HL-60/S4 treated with phorbol 12-myristate 13-acetate at 8.2 ng/mL for 4 days and 3 days (cell line): Measurements from ENCODE around the gene KBTBD13.

Source experiments
- in situ Hi-C: fragments of 300-500 bp; cut with MboI; formaldehyde crosslinking; loops from 2 replicates; pipeline ENCODE4 v1.15.0; 2022; ENCODE audit warnings: low sequenced_read_pairs

The KBTBD13 gene

DNA sequence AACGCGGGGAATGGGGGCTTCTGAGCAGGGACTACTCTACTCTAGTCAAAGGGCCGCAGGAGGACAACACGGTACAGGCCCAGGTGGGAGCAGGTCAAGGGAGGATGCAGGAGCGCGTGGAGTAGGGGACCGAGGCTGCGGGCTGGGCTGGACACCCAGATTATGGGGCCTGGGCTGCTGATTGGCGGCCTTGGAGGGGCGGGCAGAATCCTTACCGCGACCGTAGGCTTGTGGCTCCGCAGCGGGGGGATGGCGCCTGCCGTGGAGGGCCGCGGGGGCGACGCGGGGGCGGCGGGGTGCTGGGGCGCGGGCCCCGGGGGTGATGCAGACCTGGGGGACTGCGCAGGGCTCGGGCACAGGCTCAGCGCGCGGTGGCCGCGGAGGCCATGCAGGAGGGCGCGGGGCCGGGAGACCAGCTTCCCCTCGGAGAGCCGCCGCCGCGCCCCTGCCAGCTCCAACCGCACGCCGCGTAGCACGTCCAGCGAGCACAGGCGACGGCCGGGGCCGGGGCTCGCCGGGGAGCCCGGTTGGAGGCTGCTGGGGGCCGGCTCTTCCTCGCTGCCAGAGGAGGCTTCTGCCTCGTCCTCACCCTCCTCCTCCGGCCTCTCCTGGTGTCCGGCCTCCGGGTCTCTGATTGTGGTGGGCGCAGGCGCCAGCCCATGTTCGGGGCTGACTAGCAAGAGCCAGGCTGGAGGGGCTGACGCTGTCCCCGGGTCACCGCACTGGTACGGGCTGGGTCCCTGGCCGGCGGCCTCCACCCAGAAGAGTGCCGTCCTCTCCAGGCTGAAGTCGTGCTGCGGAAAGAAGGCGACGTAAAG, 25.6 kb downstream of the KBTBD13 start:
- in situ Hi-C loops: no loop called here

DNA sequence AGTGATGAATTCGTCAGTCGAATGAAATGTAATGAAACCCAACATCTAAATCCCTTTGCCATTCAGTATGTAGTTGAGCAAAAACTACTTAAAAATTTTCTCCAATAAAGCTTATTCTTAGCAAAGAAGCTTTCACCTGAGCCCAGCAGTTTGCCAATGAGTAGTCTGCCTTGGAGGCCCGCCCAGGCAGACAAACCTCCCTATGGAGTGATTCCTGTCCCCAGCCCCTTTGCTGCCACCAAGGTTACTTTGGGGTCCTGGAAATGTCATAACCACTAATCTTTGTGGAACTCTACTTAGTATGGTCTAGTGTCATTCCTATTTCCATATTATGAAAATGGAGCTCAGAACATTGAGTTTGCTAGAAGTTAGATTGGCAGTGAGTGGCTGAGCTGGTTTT, 26.4 kb downstream of the KBTBD13 start:
- in situ Hi-C loops: no loop called here

DNA sequence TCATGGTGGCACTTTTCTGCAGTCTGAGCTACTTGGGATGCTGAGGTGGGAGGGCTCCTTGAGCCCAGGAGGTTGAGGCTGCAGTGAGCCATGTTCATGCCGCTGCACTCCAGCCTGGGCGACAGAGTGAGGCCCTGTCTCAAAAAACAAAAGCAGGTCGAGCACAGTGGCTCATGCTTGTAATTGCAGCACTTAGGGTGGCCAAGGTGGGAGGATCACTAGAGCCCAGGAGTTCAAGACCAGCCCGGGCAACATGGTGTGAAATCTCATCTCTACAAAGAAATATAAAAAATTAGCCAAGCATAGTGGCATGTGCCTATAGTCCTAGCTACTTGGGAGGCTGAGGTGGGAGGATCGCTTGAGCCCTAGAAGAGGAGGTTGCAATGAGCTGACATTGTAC, 28.5 kb downstream of the KBTBD13 start:
- in situ Hi-C loops: no loop called here

DNA sequence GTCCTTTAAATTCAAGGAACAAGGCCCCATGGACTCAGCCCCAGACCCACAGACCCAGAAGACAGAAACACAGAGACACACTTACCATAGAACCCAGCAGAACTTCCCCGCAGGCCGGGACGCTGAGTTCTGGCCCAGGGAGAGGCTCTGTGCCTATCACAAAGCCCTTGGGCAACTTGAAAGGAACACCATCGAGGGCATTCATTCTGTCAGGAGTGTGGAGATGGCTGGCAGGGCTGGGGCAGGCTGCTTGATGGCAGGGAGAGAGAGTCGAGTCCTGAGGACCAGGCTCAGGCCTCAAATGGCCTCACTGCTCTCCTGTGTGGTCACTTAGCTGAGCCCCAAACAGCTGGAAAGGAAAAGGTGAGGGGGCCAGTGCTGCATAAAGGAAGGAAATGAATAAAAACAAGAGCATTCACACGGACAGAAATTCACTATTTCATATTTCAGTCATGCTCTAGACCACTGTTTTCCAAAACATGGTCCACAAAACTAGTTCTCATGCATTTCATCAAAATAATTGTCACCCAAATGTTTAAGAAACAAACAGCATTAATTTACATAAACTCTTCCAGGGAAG, 29.6 kb downstream of the KBTBD13 start:
- in situ Hi-C loops: no loop called here

DNA sequence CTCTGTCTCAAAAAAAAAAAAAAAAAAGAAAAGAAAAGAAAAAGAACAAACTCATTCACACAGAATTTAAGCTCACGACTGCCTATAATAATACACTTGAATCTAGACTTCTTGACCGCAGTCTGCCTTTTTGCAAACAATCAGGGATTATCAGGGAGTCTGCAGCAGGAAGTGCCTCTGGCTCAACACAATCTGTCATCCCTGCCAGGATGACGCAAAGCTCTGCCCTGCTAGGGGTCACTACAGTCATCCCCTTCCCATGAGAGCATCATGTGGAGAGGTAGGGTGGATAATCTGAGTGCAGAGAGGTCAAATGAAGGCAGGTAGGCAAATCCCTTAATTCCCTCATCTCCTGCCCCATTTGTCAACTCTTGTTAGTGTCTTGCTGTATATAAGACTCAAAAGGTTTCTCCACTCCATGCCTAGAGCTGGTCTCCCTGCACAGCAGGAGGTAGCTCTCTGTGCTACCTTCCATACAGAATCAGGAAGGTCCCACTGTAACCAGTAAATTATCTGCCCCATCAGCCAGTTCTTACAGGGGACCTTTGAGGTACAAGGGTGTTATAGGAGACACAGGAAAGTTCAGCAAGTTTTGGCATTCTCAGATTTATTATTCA, 34.2 kb downstream of the KBTBD13 start:
- in situ Hi-C loops: no loop called here

DNA sequence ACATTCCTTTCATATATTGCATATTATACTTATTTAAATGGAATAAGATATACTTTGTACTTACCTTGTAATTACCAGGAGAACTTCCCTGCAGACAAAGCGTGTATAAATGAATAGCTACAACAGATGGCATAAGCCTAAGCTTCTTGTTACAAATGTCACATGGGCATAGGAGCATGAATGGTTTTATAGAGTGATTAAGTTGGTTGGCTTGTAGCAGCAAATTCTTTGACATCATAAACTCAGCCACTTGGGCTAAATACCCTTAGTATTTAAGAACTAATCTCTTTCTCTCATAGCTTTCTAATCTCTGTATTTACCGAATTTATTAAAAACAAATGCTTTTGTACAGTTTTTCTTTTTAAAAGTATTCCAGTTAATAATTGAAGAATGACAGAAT, 38.5 kb downstream of the KBTBD13 start, which contains the start of gene UBAP1L:
Gene UBAP1L, minus strand, starts transcription at position 115 of the 400 bp plus-strand sequence. CDS start 8,985 bp downstream, outside the sequence.
- in situ Hi-C loops: no loop called here

DNA sequence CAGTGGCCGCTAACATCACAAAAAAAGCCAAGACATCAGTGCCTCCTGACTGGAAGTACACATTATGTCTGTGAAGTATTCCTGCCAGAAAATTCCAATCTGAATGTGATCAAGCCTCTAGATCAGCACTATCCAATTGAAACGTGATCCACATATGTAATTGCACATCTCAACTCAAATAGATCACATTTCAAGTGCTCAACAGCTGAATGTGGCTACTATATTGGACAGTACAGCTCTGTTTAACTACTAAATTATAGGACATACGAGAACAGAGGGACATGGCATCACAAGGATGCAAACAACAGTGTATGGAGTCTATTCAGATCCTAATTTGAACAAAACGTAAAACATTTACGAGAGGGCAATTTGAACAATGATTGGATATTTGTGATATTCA, 39.0 kb downstream of the KBTBD13 start:
- in situ Hi-C loops: no loop called here
